Parathyroid adenoma (tissue), 2 donors: ENCODE measurements around the gene DISC1.

ENCODE experiments used
- H2AFZ ChIP-seq: fragments of 300-600 bp; sonication (generic); one replicate; pipeline ENCODE4 v1.7.0; 2017; ENCODE audit warnings: antibody characterized with exemption, mild to moderate bottlenecking
- H3K27ac ChIP-seq: fragments of 300-600 bp; sonication (generic); one replicate; pipeline ENCODE4 v1.7.0; 2017
- H3K27me3 ChIP-seq: fragments of 300-600 bp; sonication (generic); one replicate; pipeline ENCODE4 v1.7.0; 2017; ENCODE audit warnings: low read length; ENCODE audit not compliant: control insufficient read depth, insufficient read depth
- H3K36me3 ChIP-seq: fragments of 300-600 bp; sonication (generic); one replicate; pipeline ENCODE4 v1.7.0; 2017; ENCODE audit warnings: low read length; ENCODE audit not compliant: control insufficient read depth, insufficient read depth
- H3K4me1 ChIP-seq: fragments of 300-600 bp; sonication (generic); one replicate; pipeline ENCODE4 v1.7.0; 2017; ENCODE audit warnings: control low read depth
- H3K4me2 ChIP-seq: fragments of 300-600 bp; sonication (generic); one replicate; pipeline ENCODE4 v1.7.0; 2017; ENCODE audit warnings: low read length
- H3K4me3 ChIP-seq: fragments of 300-600 bp; sonication (generic); one replicate; pipeline ENCODE4 v1.7.0; 2017; ENCODE audit warnings: low read depth, low read length
- H3K79me2 ChIP-seq: fragments of 300-600 bp; sonication (generic); one replicate; pipeline ENCODE4 v1.7.0; 2017; ENCODE audit warnings: control low read depth
- H3K9ac ChIP-seq: fragments of 300-600 bp; sonication (generic); one replicate; pipeline ENCODE4 v1.7.0; 2017; ENCODE audit warnings: mild to moderate bottlenecking
- H3K9me3 ChIP-seq: fragments of 300-600 bp; sonication (generic); one replicate; pipeline ENCODE4 v1.7.0; 2017; ENCODE audit warnings: low read length; ENCODE audit not compliant: control insufficient read depth
- TF ChIP-seq, protein P1 (sequence below): fragments of 300-600 bp; sonication (generic); IDR thresholded peaks from one replicate; pipeline ENCODE4 v1.7.0; 2017; ENCODE audit warnings: antibody characterized with exemption, mild to moderate bottlenecking
- donor health status: primary hyperparathyroidism.

DISC1 gene

DNA sequence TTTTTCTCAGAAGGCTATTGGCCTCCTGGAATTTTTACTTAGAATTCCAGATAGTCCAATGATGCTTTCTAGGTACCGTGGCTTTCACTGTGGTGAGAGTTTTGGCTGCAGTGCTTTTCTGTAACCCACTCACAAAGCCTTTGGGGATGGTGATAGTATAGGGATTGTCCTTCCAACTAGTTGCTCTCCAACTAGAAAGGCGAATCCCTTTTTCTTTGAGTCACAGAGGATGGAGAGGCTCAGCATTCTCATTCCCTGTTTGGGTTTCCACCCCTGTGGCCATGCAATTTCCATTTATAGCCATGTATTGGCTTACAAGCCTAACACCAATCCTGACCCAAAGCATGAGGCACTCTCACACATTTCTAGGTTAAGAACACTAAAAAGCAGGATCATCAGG lies 300.3 kb downstream of the DISC1 start:
- no peaks in the 10 kb centered on the region for H3K36me3 ChIP-seq
- no peak overlapping the region for H3K27ac ChIP-seq
- H3K4me3 ChIP-seq: no peak overlapping the region
- H3K27me3 ChIP-seq: no peaks in the 10 kb centered on the region
- TF ChIP-seq, protein P1, sequence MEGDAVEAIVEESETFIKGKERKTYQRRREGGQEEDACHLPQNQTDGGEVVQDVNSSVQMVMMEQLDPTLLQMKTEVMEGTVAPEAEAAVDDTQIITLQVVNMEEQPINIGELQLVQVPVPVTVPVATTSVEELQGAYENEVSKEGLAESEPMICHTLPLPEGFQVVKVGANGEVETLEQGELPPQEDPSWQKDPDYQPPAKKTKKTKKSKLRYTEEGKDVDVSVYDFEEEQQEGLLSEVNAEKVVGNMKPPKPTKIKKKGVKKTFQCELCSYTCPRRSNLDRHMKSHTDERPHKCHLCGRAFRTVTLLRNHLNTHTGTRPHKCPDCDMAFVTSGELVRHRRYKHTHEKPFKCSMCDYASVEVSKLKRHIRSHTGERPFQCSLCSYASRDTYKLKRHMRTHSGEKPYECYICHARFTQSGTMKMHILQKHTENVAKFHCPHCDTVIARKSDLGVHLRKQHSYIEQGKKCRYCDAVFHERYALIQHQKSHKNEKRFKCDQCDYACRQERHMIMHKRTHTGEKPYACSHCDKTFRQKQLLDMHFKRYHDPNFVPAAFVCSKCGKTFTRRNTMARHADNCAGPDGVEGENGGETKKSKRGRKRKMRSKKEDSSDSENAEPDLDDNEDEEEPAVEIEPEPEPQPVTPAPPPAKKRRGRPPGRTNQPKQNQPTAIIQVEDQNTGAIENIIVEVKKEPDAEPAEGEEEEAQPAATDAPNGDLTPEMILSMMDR: no peak
- no peak overlapping the region for H2AFZ ChIP-seq
- H3K9me3 ChIP-seq: no peaks in the 10 kb centered on the region
- no peak overlapping the region for H3K9ac ChIP-seq
- H3K4me2 ChIP-seq: no peak overlapping the region
- H3K79me2 ChIP-seq: no peaks in the 10 kb centered on the region
- H3K4me1 ChIP-seq: no peaks in the 10 kb centered on the region

DNA sequence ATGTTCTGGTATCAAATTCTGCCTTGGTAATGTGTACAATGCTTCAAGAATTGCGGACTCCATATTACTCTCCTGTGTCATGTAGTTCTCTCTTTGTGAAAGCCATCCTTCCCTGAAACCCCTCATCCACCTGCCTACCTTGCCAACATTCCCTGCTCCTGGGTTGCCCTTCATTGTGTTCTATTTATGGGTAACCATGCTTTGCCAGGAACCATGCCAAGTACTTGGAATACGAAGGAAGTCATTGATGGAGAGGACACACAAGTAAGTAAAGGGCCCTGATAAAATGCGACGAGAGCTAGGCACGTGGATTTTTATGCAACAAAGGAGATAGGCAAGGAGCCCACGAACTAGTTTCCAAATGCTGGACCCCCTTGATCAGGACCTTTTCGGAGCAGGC lies 300.8 kb downstream of the DISC1 start:
- no peaks in the 10 kb centered on the region for H3K79me2 ChIP-seq
- no peaks in the 10 kb centered on the region for H3K9me3 ChIP-seq
- TF ChIP-seq, protein P1: no peak
- no peak overlapping the region for H3K9ac ChIP-seq
- no peaks in the 10 kb centered on the region for H3K27me3 ChIP-seq
- no peak overlapping the region for H3K4me2 ChIP-seq
- H3K4me3 ChIP-seq: no peak overlapping the region
- no peak overlapping the region for H2AFZ ChIP-seq
- no peak overlapping the region for H3K27ac ChIP-seq
- H3K4me1 ChIP-seq: no peaks in the 10 kb centered on the region
- no peaks in the 10 kb centered on the region for H3K36me3 ChIP-seq

DNA sequence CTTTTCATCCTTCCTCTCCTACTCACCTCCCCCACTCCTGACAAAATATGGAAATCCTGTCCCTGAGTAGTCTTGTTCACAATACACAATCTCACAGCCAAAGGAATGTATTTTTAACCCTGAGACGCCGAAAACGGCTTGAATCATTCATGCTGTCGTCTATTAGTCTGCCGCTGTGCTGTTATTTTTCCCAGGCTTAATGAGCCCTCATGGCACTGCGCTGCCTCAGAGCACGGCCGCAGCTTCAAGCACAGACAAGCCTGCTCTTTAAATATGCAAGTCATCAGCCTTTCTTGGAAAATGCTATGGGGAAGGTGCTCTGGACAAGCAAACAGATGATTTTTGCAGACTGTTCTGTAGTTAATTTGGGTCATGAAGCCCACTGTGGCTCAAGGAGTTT lies 302.7 kb downstream of the DISC1 start:
- no peak overlapping the region for H3K27ac ChIP-seq

DNA sequence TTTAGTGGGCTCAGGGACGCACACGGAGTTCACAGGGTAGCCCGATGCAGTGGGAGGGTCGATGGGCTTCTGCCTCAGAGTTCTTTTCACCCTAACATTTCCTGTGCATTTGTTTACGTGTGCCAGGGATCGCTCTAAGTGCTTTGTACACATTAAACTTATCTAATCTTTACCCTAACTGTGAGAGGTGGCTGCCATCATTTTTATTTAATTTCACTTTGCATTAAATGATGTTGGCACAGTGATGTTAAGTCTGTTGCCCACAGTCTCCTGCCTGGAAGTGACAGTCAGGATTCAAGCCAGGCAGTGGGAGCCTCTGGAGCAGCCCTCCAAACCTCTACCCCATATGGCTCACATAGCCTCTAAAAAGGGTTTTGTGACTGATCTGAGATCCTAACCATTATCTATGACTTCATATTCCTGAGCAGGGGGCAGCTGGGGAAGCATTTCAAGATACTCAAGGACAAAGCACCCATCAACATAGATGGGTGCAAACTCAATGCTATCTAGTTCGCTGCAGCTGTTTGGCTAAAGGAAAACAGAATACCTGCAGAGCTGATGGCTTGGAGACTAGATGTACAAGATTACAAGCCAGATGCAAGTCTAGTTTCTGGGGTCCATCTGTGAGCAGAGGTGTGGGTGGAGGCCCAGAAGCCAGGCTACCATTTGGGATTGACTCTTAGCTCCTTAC lies 303.8 kb downstream of the DISC1 start:
- no peak overlapping the region for H3K27ac ChIP-seq
- H3K27me3 ChIP-seq: no peaks in the 10 kb centered on the region
- no peak overlapping the region for H3K4me3 ChIP-seq
- H3K9ac ChIP-seq: no peak overlapping the region
- TF ChIP-seq, protein P1: no peak
- no peaks in the 10 kb centered on the region for H3K79me2 ChIP-seq
- H2AFZ ChIP-seq: no peak overlapping the region
- no peaks in the 10 kb centered on the region for H3K9me3 ChIP-seq
- H3K36me3 ChIP-seq: no peaks in the 10 kb centered on the region
- no peak overlapping the region for H3K4me2 ChIP-seq
- H3K4me1 ChIP-seq: no peaks in the 10 kb centered on the region

More for the DNA sequence above, 302.7 kb downstream of the DISC1 start:
- no peaks in the 10 kb centered on the region for H3K27me3 ChIP-seq
- H3K9me3 ChIP-seq: no peaks in the 10 kb centered on the region
- no peak overlapping the region for H3K4me2 ChIP-seq
- no peaks in the 10 kb centered on the region for H3K79me2 ChIP-seq
- H3K9ac ChIP-seq: no peak overlapping the region
- no peaks in the 10 kb centered on the region for H3K36me3 ChIP-seq
- H3K4me3 ChIP-seq: no peak overlapping the region
- TF ChIP-seq, protein P1: no peak
- no peak overlapping the region for H2AFZ ChIP-seq
- H3K4me1 ChIP-seq: no peaks in the 10 kb centered on the region

DNA sequence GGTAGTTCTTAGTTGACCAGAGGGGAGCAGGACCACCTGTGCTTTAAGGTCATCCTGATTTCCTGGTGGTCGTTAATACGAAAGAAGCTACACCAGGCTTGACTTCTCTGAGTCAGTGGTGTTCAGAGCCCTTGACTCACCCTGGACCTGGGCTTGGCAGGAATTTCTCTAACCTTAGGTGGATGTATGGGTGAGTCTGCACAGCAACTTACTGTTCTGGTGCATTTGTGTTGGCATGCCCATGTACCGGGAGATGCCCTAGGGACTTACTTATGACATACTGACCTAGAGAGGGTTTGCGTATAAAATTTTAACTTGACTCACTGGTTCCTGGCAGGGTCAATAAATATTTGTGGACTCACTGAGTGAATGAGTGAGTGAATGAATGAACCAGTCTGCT lies 304.6 kb downstream of the DISC1 start:
- H3K9ac ChIP-seq: no peak overlapping the region
- no peaks in the 10 kb centered on the region for H3K4me1 ChIP-seq
- H3K27me3 ChIP-seq: no peaks in the 10 kb centered on the region

More for the DNA sequence above, 304.6 kb downstream of the DISC1 start:
- Histone ChIP-seq H3K36me3 (no peaks in the 10 kb centered on the region), H3K4me3 (no peak overlapping the region), H2AFZ (no peak overlapping the region), H3K4me2 (no peak overlapping the region), H3K27ac (no peak overlapping the region), H3K79me2 (no peaks in the 10 kb centered on the region), H3K9me3 (no peaks in the 10 kb centered on the region)
- TF ChIP-seq, protein P1: no peak
